COLO668 (cell line): ENCODE measurements around the gene MAPK8.

Experiments used
- DNase-seq: peaks from one replicate; lab custom pipeline; 2025; ENCODE audit not compliant: unreplicated experiment; lab: John Stamatoyannopoulos, UW

MAPK8 gene

DNA sequence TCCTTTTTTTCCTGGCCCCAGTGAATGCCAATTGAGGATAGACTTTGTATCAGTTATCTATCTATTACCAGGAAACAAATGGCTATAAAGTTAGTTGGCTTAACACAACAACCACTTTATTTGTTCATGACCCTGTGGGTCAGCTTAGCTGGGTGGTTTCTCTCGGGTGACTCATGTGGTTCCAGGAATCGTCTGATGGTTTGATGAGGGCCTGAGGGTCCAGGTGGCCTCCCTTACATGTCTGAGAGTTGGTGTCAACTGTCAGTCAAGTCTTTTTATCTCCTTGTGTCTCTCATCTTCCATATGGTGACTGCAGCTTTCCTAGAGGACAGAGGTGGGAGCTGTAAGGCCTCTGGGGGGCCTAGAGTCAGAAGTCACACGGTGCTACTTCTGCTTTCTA lies 15.3 kb upstream of the MAPK8 start:
- DNase-seq, result peak; percentile 6

DNA sequence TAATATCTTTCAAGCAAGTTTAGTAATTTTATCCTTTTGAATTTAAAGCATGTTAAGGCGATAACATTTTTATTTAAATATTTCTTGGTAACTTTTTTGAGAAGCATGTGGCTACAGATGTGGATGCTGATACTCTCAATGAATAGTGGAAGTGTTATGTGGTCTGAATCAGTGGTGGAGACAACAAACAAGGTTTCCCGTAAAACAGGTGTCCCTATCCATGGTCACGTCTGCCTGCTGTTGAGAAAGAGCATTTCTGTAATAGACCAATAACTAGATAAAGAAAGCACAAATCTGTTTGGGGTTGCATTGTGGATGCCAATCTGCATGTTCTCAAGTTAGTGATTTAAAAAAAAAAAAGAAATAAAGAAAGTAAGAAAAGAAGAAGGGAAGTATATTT lies 13.9 kb upstream of the MAPK8 start:
- DNase-seq, result no peak

DNA sequence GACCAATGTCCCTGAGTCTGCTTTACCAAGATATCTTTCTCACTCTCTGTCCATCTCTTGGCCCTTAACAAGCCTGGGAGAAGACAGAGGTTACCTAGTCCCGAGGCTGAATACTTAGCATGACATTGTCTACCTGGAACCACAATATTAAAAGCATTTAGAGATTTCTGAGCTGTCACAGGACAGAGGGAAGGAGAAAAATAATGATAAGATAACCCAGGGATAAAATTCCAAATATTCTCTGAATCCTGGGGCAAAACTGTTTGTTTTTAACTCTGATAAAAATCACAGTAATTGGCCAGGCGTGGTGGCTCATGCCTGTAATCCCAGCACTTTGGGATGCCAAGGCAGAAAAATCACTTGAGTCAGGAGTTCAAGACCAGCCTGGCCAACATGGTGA lies 12.0 kb upstream of the MAPK8 start:
- DNase-seq, result no peak

DNA sequence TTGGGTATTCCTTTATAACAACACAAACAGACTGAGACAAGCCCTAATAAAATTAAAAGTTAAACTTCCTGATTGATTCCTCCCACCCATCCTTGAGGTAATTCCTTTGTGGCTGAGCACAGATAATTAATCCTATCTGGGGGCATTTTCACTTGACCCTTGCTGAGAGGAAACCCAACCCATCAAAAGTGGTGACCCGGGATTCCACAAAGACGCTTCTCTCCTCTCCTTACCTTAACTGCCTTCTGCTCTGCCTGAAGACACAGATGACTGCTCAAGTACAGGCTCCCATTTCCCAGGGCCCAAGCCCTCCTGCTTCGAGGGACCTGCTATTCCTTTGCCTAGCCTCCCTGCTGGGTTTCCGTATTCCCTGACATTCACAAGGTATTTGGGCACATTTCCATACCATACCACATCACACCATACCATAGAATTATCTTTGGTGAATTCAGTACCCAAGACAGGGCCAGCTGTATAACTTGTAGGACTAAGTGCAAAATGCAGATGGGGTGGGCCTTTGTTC lies 9.8 kb upstream of the MAPK8 start:
- no peak for DNase-seq

DNA sequence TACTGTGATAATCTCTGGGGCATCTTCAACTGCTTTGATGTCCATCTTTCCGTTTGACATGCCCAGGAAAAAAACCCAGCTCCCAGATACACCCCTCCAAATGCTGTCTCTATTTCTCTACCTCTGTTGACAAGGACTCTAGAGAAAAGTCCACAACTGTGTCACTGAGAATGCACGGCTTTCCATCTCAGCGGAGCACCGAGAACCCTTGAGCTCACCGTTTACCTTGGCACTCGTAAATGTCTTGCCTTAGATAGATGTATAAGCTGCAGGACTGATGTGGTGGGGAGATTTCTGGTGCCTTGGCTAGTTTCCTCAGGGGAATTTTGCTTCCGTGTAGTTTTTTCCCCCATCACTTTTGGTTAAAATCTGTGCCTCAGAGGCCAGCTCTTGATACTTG lies 7.4 kb upstream of the MAPK8 start:
- no peak for DNase-seq

DNA sequence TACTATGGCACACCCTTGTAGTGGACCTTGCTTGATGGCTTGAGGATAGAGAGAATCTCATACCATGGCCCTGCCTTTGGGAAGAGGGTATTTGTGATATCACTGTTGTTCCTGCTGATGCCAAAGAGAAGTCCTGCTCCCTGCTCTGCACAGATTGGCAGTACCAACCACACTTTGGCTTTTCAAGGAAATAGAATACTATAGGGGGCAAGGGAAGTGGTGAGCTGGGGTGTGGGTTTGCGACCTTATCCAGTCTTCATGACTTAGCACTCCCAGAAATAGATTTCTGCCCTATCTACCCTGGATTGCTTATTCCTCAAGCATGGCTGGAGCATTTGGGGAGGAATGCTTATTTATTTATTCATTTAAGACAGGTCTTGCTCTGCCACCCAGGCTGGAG lies 6.8 kb upstream of the MAPK8 start:
- no peak for DNase-seq

DNA sequence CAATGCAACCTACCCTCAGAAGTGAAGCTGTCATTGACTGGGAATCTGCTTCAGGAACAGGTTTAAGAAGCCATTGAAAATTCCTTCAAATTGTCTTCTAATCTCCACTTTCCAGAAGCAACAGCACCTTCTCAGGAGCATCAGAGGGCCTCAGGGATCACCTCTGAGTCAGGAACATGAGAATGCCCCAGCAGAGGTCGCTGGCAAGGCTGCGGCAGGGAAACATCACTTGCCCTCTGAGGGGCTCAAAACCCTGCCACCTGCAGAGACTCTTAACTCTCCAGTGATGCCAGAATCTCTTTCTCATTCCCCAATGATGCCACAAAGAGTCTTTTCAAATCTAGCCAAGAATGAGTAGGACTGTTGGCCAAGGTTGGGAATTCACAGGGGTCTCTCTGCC lies 5.9 kb upstream of the MAPK8 start:
- DNase-seq, result no peak

DNA sequence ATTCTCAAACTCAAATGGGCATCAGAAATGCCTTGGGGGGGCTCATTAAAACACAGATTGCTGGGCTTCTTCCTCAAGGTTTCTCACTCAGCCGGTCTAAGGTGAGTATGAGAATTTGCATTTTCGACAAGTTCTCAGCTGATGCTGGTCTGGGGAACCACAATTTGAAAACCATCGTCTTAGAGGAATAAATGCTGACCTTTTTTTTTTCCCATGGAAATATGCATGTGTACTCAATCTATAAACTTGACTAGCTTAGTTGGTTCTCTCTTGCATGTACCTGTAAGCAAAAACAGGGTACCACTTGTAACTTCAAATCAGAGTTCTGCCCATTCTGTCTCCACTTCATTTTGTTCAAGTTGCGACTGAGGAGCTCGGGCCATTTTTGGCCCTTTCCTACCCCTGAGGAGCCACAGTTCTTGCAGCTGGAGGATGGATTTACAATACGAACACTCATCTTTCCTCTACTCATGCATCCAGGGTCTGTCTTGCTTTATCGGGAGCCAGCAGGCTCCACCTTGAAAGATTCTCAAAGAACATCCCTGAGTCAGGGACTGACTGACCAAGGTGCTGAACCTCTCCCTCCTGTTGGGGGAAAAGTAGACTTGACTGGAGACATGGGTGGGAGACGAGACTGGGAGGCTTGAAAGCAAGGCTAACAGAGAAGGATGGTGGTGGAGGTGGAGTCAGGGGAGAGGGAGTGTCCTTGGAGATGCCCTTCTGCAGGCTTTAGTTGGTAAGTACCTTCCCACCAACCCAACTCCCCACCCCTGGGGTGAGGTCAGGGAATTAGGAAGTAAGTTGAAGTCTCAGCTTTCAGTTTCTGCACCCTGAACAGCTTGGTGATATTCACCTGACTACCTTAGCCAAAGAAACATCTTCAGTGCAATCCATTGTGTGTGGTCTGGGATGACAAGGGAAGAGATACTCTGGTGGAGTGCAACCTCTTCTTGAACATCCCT lies 3.7 kb upstream of the MAPK8 start:
- no peak for DNase-seq

DNA sequence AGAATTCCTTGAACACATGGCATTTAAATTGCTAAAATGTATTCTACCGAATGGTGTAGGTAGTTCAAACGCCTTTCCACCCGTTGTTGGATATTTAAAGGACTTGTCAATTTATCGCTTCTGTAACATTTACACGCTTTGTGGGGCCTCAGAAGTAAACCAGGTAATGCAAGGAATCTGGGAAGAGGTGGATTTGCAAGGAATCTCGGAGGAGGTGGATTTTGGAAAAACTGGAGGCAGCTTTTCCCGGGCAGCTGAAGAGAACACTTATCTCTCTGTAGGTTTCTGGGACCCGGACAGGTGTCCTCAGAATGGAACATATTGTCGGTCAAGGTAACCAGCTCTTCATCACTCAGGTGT lies 592 bp upstream of the MAPK8 start:
- DNase-seq, result no peak

DNA sequence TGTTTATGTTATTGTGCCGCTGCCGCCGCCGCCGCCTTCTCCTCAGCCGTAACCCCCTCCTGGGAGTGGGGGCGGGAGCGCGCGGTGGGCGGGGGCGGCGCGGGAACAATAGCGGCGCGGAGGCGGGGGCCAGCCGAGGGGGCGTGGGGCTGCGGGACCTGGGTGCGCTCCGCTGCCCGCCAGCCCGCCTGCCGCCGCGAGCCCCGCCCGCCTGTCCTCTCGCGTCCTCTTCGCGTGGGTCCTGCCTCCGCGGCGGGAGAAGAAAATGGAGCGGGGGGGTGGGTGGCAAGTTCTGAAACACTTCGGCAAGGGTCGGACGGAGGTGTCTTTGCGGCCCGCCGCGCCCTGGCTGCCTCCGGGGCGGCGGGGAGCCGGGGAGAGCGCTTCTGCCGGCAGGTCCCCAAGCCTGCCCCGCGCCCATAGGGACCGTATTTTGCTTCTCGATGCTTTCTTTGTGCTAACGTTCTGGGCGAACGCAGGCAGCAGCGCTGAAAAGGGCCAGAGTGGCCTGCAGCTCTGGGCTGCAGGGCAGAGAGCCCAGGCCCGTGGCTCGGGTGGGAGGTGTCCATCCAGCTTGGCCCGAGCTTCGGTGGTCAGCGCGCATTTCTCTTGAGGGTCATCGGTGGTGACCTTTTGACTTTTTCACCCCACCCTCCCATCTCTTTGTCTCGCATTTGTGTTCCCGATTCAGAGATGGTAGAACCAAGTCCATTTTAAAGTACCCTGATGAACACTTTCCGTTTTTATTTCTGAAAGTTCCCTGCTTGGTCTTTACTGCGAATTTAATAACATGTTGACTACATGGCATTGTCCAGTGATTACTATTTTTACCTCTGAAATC lies 613 bp downstream of the MAPK8 start:
- DNase-seq, result peak; percentile 57

DNA sequence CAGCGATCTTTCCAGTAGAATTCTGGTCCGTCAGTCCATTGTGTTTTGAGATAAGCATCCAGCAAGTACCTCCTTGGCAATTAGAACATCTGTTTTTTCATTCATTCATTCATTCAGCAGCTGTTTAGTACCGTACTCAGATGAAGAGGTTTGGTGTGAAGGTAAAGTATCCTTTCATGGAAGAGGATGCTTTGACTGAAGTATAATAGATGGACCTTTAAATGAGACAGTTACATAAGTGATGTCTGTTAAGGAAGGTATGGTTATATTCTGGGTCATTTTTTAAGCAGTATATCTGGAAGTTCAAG lies 1.2 kb downstream of the MAPK8 start:
- no peak for DNase-seq

DNA sequence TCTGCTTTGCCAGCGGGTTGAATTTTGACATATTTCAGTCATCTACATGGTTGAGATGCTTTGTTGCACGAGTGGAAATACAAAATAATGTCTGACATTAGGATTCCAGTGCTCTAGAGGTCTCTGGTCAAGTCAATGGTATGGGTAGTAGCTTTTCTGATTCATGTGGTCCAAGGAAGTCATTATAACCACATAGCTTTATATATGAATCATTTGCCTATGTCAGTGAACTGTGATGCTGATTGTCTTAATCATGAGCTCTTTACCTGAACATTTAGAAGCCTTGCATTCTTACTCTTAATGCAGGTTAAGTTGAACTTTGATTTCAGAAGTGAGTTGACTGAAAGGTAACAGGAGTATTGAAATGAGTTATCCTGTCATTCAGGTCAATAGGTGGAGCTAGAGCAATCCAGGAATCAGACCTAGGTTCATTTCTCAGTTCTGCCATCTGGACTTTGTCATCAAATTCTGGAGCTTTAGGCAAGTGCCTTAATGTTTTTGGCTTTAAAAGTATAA lies 3.3 kb downstream of the MAPK8 start:
- DNase-seq, result no peak

DNA sequence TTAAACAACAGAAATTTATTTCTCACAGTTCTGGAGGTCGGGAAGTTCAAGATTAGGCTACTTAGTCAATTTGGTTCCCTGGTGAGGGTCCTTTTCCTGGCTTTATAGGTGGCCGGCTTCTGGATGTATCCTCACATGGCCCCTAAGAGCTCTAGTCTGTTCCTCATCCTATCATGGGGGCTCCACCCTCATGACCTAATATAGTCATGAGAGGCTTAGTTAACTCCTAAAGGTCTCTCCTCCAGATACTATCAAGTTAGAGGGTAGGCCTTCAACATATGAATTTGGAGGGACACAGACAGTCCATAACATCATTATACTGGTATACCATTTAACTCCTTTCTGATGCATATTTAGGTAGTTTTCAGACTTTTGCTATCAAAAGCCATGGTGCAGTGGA lies 7.6 kb downstream of the MAPK8 start:
- DNase-seq, result no peak

DNA sequence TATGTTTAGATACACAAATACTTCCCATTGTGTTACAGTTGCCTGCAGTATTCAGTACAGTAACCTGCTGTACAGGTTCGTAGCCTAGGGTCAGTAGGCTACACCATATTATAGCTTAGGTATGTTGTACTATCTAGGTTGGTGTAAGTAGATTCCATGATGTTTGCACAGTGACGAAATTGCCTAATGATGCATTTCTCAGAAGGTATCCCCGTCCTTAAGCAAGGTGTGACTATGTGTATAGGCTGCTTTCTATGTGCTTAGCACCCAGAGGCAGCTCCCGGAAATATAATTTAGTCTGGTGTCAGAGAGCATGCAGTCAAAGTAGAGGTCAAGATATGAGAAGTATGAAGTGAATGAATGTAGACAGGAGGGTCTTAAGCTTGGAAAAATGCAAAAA lies 9.8 kb downstream of the MAPK8 start:
- DNase-seq, result no peak

DNA sequence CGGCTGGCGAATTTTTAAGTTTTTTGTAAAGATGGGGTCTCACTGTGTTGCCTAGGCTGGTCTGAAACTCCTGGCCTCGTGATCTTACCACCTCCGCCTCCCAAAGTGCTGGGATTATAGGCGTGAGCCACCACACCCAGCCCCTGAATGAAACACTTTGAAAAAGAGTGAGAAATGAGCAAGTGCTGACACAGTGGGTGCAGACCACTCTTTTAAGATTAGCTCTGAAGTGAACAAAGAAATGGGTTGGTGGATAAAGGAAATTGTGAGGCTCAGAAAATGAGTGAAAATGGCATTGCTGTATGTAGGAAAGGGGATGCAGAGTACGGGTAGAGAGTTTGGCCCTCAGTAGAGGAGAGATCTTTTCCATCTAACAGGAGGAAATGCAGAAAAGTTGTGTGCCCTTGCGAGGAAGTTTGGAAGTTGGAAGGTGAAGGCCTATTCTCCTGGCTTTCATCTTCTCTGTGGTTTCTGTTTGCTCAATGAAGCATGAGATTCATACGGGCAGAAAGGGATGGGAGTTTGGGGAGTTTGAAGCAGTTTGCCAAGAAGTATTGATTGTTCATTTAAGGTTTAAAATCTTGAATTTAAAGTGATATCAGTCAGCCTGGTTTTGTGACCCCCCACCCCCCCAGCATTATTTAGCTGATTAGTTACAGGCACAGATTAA lies 11.0 kb downstream of the MAPK8 start:
- DNase-seq, result no peak

DNA sequence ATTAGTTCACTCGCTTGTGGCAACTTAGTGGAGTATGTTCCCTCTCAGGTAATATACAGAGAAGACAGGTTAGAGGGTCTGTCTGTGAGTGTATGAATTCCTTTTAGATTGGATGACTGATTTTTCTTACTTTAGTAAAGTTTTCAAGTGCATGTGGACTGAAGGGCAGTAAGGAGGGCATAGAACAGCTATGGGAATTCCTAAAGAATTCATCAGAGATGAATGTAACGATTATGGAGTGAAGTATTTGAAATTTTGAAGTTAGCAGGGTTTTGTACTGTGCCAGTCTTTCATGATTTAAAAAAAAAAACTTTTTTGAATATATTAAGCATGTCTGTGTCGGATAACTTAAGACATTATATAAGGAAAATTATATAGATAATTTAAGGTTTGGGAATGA lies 15.5 kb downstream of the MAPK8 start:
- DNase-seq, result no peak

DNA sequence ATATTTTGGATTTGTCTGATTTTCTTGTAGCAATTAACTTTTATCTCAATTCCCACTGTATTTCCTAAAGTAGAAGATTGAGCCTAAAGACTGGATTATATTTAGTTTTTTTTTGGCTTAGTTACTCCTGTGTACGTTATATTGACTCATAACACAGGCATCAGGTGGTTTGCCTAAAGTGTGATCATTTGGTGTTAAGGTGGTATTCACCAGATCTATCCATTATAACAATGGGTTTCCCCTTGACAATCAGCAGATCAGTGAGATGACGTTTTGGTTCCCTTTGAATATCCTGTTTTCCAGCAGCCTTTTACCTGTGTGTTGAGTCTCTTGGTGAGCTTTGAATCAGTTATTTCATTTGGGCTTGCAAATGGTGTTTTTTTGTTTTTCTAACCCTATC lies 18.1 kb downstream of the MAPK8 start:
- DNase-seq, result no peak

DNA sequence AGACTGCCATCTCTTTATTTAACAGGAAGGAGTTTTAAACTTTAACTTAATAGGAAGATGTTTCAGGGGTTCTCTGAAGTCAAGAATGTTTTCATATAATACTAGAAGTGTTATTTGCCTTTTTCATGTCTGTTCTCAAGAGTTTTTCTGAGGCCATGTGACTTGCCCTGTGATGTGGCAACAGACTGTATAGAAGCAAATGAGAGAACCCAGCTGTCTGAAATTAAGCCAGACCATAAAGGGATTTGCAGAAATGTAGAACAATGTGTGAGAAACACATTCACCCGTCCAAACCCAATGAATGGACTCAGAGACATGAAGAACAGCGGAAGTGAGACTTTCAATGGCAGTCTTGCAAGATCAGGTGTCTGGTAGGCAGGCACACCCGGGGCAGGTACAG lies 23.8 kb downstream of the MAPK8 start:
- DNase-seq, result no peak

DNA sequence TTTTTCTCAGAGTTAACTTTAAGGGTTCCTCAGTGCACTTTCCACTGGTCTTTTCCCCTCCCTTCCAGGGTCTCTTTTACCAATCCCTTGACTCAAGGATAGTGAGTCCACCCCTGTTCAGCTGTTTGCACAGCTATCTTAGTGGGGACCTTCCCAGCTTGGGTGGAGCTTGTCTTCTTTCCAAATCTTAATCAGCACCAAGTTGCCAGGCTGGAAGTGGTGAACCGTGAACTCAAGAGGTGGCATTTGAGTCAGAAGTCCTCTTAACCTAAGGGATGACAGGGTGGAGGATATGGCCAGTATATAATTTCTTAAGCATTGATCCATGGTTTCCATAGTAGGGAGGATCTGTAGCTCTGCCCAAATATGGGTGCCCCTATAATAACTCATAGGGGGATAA lies 25.0 kb downstream of the MAPK8 start:
- DNase-seq, result no peak

DNA sequence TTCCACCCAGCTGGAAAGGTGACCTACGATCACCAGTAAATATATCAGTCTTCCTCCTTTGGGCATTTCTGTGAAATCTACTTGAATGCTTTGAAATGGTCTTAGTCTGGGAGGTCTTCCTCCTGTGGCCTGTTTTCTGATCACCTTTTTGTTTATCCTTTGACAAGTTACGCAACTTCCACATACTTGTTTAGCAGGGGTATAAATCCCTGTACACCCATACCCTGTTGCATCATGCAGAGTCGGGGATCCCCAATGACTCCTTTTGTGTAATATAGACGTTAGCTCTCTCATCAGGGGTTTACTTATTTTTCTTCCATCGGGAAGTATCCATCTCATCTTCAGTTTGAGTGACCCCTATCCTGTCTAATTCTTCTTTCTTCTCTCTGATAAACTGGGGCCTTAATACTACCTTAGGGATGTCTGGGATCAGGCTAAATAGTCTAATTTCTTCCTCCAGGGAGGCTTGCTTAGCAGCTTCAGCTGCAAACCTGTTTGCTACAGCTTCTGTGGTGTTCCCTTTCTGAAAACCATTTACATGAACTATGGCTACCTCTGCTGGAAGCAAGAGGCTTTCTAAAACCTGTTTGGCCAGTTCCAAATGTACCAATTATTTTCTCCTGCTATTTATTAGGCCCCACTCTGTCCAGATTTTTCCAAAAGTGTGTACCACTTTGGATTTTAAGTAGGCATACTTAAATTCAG lies 25.8 kb downstream of the MAPK8 start:
- DNase-seq, result no peak

DNA sequence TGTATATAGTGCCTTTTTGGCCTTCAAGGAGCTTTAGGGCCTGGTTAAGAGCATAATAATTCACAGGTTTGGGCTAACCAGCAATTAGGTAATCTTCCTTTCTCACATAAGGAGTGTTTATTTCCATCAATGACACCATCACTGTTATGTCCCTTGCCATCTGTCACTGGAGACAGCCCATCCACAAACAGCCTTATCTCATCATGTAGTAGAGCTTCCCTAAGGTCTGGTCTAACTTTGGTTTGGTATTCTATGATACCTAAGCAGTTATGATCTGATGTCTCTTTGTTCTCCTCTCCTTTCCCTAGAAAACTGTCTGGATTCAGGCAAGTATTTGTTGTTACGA lies 26.4 kb downstream of the MAPK8 start:
- no peak for DNase-seq
